ENCODE results near the gene ZMIZ1.

Gene ZMIZ1

DNA sequence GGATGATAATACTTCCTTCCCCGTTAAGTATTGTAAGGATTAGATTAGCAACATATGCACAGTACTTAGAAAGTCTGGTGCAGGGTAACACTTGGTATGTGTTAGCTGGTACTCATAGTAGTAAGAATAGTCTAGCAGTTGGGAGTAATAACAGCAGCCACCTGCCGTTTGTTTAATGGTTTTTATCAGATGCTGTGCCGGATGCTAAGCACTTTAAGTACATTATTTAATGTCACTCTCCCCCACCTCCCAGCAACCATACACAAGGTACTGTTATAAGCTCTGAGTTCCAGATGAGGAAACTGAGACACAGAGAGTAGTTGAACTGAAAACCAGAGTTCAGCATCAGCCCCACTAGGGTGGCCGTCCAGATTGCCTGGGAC is 60.1 kb downstream of the ZMIZ1 start:
- H3K9me3 Mint-ChIP-seq: no peaks in the 10 kb centered on the region
- no peak overlapping the region for H3K27ac Mint-ChIP-seq

DNA sequence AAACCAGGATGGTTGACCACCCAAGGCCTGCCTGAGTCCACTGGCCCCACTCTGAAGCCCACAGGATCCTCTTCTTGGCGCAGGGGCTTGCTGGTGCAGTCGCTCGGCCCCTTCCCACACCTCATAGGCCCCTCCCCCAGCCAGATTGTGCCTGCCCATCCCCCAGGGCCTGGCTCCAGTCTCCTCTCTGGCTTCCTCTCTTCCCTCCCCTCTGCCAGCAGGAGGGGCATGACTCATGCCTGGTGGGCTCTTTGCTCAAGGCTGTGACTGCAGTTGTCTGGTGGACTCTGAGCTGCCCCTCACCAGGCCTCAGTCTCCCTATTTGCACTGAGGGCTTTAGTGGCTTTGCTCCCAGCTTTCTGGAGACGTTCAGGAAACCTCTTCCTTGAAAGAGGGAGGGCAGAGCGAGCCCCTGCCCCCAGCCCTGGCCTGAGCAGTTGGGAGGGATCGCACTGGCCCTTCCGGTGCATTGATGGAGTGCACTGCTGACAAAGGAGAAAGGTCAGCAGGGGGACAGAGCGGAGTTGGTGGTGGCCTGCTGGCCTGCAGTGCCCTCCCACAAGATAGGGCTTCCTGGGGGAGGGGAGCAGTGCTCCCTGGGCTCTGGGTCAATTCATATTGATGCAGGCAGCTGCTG is 60.7 kb downstream of the ZMIZ1 start:
- Mint-ChIP-seq H3K9me3 (no peaks in the 10 kb centered on the region), H3K27ac (no peak overlapping the region), H3K27me3 (no peaks in the 10 kb centered on the region), H3K4me3 (no peak overlapping the region), H3K36me3 (ENCODE audit: low read depth) (no peaks in the 10 kb centered on the region), H3K4me1 (ENCODE audit: low read depth) (peaks cover 4% of the 10 kb centered on the region)
- no peak for DNase-seq

More for the DNA sequence above, 60.1 kb downstream of the ZMIZ1 start:
- H3K4me1 Mint-ChIP-seq (ENCODE audit: low read depth): peaks cover 4% of the 10 kb centered on the region
- no peaks in the 10 kb centered on the region for H3K27me3 Mint-ChIP-seq
- no peak for DNase-seq
- no peaks in the 10 kb centered on the region for H3K36me3 Mint-ChIP-seq (ENCODE audit: low read depth)
- H3K4me3 Mint-ChIP-seq: no peak overlapping the region

DNA sequence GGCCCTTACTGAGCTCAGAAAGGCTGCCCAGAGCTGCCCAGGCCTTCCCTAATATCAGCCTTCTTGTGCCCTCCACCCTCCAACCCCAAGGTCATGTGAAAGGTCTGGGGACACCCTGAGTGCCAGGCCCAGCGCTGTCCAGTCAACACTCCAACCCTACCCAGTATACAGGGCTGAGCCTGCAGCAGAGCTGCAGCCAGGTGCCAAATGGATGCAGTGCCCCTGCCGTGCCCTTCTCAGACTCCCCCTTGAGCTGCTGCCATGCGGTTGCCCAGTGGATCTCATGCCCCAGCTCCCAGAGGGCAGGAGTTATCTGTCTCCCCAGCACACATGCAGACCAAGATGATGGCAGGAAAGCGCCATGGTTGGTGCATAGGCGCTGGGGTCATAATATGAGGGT is 61.5 kb downstream of the ZMIZ1 start:
- Mint-ChIP-seq H3K27ac (peak overlapping the region; percentile 75), H3K36me3 (ENCODE audit: low read depth) (no peaks in the 10 kb centered on the region), H3K4me1 (ENCODE audit: low read depth) (peaks cover 4% of the 10 kb centered on the region), H3K9me3 (no peaks in the 10 kb centered on the region), H3K4me3 (no peak overlapping the region), H3K27me3 (no peaks in the 10 kb centered on the region)
- no peak for DNase-seq

DNA sequence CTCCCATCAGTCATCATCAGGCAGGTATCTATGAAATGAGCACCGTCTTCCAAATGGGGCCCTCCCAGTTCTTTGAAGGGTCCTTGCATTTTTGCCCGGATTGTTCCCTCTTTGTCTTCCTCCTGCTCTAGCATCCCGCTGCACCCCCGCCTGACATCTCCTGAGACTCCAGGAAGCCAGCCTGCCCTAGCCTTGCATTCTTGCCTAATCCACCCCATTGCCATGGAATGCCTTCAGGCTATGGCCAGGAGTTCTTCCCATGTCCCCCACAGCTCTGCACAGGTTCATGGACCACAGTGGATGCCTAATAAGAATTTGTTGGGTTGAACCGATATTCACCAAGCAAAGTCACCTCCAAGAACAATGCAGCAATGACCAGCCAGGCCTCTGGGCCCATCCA is 62.1 kb downstream of the ZMIZ1 start:
- Mint-ChIP-seq H3K27me3 (no peaks in the 10 kb centered on the region), H3K27ac (no peak overlapping the region)

DNA sequence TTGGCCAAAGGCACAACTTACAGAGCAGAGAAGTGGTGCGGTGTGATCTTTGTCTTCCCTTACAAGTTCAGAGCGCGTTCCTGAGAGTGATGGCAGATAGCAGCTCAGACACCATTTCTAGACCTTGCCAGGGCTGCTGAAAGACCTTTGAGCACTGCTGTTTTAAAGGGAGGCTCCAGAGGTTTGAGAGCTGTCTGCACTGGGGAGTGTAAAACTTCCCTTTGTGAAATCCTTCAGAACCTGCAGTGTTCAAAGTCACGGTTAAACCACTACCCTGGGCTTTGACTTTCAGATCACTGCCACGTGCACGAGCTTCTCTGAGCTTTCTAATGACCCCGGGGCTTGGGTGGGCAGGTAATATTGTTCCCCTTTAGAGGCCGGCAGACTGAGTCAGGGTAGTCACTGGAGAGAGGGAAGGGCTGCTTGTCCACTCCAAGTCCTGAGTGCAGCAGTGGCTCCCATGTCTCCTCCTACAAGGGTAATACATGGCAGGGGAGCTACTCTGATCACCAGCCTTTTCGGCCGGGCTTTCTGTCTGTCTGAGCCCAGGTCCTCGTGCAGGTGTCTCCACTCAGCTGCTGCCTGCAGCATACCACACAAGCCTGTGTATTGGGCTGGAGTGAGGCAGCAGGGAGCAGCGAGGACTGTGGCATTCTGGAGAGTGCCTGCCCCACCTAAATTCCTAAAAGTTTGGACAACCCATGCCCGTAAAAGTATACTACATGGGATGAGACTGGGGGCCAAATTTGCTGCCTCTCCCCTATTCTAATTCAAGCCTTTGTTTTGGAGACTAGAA is 63.3 kb downstream of the ZMIZ1 start:
- no peaks in the 10 kb centered on the region for H3K36me3 Mint-ChIP-seq (ENCODE audit: low read depth)
- peak overlapping the region; percentile 1 for H3K27ac Mint-ChIP-seq
- H3K4me1 Mint-ChIP-seq (ENCODE audit: low read depth): peaks cover 18% of the 10 kb centered on the region
- no peak for DNase-seq
- no peaks in the 10 kb centered on the region for H3K27me3 Mint-ChIP-seq
- no peaks in the 10 kb centered on the region for H3K9me3 Mint-ChIP-seq
- H3K4me3 Mint-ChIP-seq: no peak overlapping the region

More for the DNA sequence above, 62.1 kb downstream of the ZMIZ1 start:
- H3K9me3 Mint-ChIP-seq: no peaks in the 10 kb centered on the region
- no peak overlapping the region for H3K4me3 Mint-ChIP-seq
- DNase-seq: no peak
- H3K36me3 Mint-ChIP-seq (ENCODE audit: low read depth): no peaks in the 10 kb centered on the region
- peaks cover 7% of the 10 kb centered on the region for H3K4me1 Mint-ChIP-seq (ENCODE audit: low read depth)

DNA sequence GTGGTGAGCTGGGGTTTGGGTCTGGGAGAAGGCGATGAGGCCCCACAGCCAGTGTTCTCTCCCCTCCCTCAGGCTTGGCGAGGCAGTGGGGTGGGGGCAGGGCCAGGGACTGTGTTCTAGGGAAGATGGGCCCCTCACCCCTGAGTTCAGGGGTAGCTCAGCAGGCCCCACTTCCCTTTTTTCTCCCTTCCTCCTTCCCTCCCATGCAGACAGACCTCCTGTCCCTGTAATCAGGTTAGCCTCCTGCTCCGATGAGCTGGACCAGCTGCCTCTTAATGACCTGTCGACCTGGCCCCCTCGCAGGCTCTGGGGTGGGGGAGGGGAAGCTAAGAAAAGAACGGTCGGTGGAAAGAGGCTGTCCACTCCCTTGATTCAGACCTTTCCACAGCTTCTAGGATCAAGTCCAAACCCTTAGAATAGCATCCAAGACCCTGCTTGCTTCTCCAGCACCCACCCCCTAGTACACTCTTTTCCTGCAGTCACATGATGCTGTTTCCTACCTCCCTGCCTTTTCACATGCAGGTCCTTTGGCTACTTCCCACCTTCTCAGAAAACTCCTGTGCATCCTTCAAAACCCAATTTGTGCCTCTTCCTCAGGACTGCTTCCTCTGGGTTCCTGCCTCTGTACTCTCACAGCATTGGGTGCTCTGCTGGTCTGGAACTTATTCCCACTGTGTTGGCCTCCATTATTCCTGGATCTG is 64.1 kb downstream of the ZMIZ1 start:
- Mint-ChIP-seq H3K27ac (no peak overlapping the region), H3K9me3 (no peaks in the 10 kb centered on the region), H3K4me3 (no peak overlapping the region), H3K4me1 (ENCODE audit: low read depth) (peaks cover 25% of the 10 kb centered on the region), H3K27me3 (no peaks in the 10 kb centered on the region), H3K36me3 (ENCODE audit: low read depth) (no peaks in the 10 kb centered on the region)
- DNase-seq: no peak

DNA sequence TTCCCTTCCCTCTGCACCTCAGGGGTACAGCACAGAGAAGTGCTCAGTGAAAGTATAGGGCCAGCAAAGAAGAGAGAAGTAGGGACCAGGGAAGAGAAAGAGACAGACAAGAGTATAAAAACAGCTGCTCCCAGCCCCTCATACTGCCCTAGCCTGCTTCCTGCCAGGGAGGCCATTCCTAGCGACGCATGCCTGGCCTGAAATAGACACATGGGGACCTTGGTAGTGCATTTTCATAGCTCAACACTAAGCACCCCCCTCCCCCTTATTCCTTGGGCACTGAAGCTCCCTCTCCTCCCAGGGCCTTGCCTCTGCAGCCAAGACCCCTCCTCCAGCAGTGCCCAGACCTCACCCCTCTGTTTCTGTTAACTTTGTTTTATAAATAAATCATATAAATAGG is 64.7 kb downstream of the ZMIZ1 start:
- no peaks in the 10 kb centered on the region for H3K27me3 Mint-ChIP-seq
- no peaks in the 10 kb centered on the region for H3K9me3 Mint-ChIP-seq
- H3K4me3 Mint-ChIP-seq: no peak overlapping the region
- peaks cover 31% of the 10 kb centered on the region for H3K4me1 Mint-ChIP-seq (ENCODE audit: low read depth)
- no peak for DNase-seq
- no peak overlapping the region for H3K27ac Mint-ChIP-seq
- no peaks in the 10 kb centered on the region for H3K36me3 Mint-ChIP-seq (ENCODE audit: low read depth)

DNA sequence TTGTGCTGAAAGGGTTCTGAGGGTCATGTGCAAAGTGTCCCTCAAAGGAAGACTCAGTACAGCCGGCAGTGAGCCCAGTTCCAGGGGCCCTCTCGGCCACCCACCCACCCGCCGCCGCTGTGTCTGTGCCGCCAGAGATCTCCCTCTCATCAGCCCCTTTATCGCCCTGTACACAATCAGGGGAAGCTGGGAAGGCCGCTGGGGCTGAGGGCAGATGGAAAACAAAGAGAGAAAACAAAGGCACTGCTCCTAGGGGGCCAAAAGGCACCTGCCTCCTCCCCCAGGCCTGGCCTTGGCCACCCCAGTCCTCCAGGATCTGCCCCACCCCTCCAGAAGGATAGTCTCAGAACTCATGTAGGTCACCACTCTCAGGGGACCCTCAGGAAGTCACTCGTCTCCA is 67.0 kb downstream of the ZMIZ1 start:
- H3K36me3 Mint-ChIP-seq (ENCODE audit: low read depth): peaks cover under 1% of the 10 kb centered on the region
- peak overlapping the region; percentile 83 for H3K27ac Mint-ChIP-seq
- no peaks in the 10 kb centered on the region for H3K9me3 Mint-ChIP-seq
- H3K4me1 Mint-ChIP-seq (ENCODE audit: low read depth): peaks cover 29% of the 10 kb centered on the region
- no peak overlapping the region for H3K4me3 Mint-ChIP-seq
- no peaks in the 10 kb centered on the region for H3K27me3 Mint-ChIP-seq
- DNase-seq: no peak

DNA sequence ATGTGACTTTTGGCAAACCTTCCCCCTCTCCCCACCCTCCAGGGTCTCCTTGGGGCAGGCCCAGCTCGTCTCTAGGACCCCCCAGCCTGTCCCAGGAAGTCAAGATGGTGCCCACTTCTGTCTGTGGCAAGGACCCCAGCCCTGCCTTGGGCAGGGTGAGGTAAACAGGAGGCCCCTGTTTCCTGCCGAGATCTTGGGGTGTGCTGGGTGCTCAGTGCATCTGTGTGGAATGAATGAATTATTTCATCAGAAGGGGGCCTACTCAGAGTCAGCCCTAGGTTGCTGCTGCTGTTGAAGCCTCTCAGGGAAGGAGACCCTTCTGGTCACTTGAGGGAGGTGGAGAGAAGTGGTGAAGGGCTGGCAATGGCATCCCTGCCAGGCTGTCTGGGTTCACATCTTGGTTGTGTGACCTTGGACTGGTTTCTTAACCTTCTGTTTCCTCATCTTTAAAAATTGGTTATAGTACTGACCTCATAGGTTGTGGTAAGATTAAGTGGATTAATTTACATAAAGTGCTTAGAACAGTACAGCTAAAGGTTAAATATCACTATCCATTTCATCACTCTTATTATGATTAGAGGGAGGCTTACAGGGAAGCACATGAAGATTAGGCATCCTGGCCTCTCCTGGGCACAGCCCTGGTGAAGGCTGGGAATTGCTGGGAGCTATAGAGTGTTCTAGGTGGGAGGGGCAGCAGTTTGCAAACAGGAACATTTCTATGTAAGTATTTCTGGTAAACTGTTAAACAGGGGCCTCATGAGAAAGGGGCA is 67.7 kb downstream of the ZMIZ1 start:
- no peak overlapping the region for H3K4me3 Mint-ChIP-seq
- peak overlapping the region; percentile 83 for H3K27ac Mint-ChIP-seq
- no peaks in the 10 kb centered on the region for H3K9me3 Mint-ChIP-seq
- H3K36me3 Mint-ChIP-seq (ENCODE audit: low read depth): peaks cover 2% of the 10 kb centered on the region
- H3K27me3 Mint-ChIP-seq: no peaks in the 10 kb centered on the region
- H3K4me1 Mint-ChIP-seq (ENCODE audit: low read depth): peaks cover 29% of the 10 kb centered on the region
- DNase-seq: no peak

DNA sequence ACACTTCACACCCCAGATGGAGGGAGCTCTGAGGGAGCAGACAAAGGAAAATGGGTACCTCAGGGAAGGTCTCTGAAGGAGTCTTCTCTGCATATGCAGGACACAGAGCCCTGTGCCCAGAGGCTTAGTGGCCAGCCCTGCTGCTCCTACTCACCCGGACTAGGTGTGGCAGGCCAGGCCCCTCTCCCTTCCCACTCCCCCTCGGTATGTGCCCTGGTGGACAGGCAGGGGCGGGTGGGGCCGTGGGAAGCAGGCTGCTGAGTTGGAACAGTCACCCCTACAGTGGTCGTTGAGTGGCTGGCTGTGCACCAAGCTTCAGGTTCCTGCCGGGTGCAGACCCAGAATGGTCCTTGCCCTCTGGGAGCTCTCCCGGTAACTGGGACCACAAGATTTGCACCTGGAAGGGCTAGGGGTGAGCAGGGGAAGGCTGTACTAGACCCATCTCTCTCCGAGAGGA is 68.6 kb downstream of the ZMIZ1 start:
- H3K27ac Mint-ChIP-seq: peak overlapping the region; percentile 88
- no peaks in the 10 kb centered on the region for H3K9me3 Mint-ChIP-seq
- H3K4me1 Mint-ChIP-seq (ENCODE audit: low read depth): peaks cover 29% of the 10 kb centered on the region
- no peaks in the 10 kb centered on the region for H3K27me3 Mint-ChIP-seq
- H3K36me3 Mint-ChIP-seq (ENCODE audit: low read depth): peaks cover 2% of the 10 kb centered on the region
- DNase-seq: no peak
- peak overlapping the region; percentile 51 for H3K4me3 Mint-ChIP-seq

DNA sequence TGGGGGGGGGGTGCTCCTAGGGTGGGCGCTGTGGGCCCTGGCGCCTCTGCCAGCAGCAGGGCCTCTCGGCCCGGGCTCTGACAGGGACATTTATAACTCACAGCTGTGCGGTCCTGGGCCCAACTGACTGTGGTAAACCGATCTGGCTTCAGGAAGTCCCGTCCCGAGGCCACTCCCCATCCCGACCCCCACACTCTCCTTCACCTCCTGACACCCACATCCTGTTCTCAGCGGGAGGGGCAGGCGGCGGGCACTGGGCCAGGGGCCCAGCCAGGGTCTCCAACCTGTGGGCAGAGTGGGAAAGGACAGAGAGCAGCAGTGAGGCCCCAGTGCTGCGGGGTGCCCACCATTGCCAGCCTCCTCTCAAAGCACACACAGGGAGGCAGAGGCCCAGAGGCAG is 69.1 kb downstream of the ZMIZ1 start:
- peak overlapping the region; percentile 39 for H3K4me3 Mint-ChIP-seq
- H3K9me3 Mint-ChIP-seq: no peaks in the 10 kb centered on the region
- peak; percentile 58 for DNase-seq
- H3K27me3 Mint-ChIP-seq: no peaks in the 10 kb centered on the region
- peak overlapping the region; percentile 83 for H3K27ac Mint-ChIP-seq
- H3K4me1 Mint-ChIP-seq (ENCODE audit: low read depth): peaks cover 29% of the 10 kb centered on the region
- H3K36me3 Mint-ChIP-seq (ENCODE audit: low read depth): peaks cover 2% of the 10 kb centered on the region

DNA sequence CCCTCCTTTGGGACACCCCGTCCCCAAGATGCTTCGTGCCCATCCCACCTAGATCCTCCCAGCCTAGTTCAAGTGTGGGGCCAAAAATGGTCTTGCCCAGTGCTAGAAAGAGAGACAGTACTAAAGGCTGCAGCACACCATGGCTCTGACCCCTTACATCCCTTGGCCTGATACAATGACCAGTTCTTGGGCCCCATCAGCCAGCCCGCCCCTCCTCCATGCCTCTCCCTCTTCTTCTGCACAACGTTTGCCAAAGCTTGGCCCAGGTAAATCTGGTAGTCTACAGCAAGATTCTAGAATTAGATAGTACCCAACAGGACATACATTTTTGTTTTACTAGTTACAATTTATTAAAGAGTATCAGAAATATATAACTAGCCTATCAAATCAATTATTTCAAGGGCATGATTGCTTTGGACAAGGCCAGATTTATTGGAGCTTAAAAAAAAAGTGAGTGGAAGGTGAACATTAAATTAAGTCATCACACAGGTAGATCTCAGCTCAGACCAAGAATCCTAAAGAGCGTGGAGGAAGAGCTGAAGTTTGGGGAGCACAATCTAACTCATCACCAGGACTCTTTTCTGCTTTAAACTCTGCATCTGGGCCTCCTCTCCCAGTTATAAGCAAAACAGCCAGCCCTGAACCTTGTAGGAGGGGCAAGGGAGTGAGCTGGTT is 69.8 kb downstream of the ZMIZ1 start:
- peak overlapping the region; percentile 83 for H3K27ac Mint-ChIP-seq
- H3K27me3 Mint-ChIP-seq: no peaks in the 10 kb centered on the region
- H3K36me3 Mint-ChIP-seq (ENCODE audit: low read depth): peaks cover 2% of the 10 kb centered on the region
- no peak for DNase-seq
- no peaks in the 10 kb centered on the region for H3K9me3 Mint-ChIP-seq
- H3K4me3 Mint-ChIP-seq: no peak overlapping the region
- H3K4me1 Mint-ChIP-seq (ENCODE audit: low read depth): peaks cover 32% of the 10 kb centered on the region

DNA sequence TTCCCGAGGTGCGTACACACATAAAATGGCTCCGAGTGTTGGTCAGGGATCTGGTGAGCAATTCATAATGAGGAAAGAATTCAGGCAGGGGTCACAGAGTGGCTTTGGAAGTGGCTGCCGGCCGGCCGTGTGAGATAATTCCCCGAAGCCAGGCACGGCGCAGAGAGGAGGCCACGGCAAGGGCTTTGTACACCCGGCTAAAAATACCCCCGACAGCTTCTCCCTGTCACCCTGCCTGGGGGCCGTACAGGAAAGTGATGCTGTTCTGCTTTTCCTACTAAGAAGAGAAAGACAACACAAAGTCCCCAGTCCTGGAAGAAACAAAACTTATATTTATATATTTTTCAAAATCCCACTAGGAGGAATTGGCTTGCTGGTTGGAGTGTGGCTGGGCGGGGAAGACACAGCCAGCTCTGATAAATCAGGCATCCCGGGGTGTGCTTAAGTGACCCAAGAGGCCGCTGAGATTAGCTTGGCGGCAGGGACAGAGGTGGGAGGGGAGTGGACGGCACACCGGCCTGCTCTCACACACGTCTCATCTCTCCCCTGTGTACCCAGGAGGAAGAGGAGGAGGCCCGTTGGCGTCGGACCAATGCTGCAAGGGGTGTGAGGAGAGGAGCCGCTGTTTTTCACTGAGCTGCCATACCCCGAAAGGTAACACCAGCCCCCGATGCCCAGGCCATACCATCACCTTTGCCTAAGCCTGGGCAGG is 70.5 kb downstream of the ZMIZ1 start:
- H3K36me3 Mint-ChIP-seq (ENCODE audit: low read depth): peaks cover 2% of the 10 kb centered on the region
- no peaks in the 10 kb centered on the region for H3K27me3 Mint-ChIP-seq
- no peak overlapping the region for H3K4me3 Mint-ChIP-seq
- no peaks in the 10 kb centered on the region for H3K9me3 Mint-ChIP-seq
- no peak overlapping the region for H3K27ac Mint-ChIP-seq
- peaks cover 35% of the 10 kb centered on the region for H3K4me1 Mint-ChIP-seq (ENCODE audit: low read depth)
- DNase-seq: no peak
